Stomach (tissue), 4 donors: ENCODE measurements around the gene CTRB2.

Experiments used
- EP300 ChIP-seq: sonication (generic); formaldehyde crosslinking; IDR thresholded peaks from one replicate; pipeline ENCODE4 v1.6.1; 2017; ENCODE audit warnings: antibody characterized with exemption
- POLR2A ChIP-seq, 4 donors: fragments of 450-650 bp; IDR thresholded peaks; one replicate each; pipeline ENCODE4 v1.6.1; 2016; ENCODE audit warnings: antibody characterized with exemption in 4 of 4, control low read depth in 2 of 4, mild to moderate bottlenecking in 1 of 4, moderate library complexity in 1 of 4
- POLR2AphosphoS5 ChIP-seq, 3 donors: sonication (generic); formaldehyde crosslinking; IDR thresholded peaks; one replicate each; pipeline ENCODE4 v1.6.1; 2016; ENCODE audit warnings: antibody characterized with exemption in 3 of 3
- TF ChIP-seq, protein P1 (sequence below), 7 experiments: fragments of 450-650 bp in 4 of 7; fragments of 200-600 bp in 3 of 7; sonication (generic) in 3 of 7; IDR thresholded peaks; one replicate each; pipeline ENCODE4 v1.5.1; 2016 to 2019; ENCODE audit warnings: antibody characterized with exemption in 7 of 7, control low read depth in 2 of 7, mild to moderate bottlenecking in 1 of 7

DNA sequence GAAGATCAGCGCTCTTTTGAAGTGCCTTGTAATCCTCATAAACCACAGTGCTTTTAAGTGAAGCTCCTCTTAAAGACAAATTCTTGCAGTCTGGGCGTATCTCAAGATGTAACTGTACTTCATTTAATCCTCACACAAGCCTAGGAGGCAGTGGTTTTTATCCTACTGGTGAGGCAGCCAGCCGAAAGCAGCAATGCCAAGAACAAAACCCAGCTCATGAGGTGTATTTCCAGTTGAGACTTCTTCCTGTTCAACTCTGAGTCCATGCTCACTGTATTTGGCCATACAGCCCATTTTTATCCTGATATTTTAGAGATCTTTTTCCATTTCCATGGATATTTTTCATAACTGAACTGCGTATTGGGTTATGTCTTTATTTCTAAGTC lies 13.7 kb downstream of the CTRB2 start:
- TF ChIP-seq, protein P1, sequence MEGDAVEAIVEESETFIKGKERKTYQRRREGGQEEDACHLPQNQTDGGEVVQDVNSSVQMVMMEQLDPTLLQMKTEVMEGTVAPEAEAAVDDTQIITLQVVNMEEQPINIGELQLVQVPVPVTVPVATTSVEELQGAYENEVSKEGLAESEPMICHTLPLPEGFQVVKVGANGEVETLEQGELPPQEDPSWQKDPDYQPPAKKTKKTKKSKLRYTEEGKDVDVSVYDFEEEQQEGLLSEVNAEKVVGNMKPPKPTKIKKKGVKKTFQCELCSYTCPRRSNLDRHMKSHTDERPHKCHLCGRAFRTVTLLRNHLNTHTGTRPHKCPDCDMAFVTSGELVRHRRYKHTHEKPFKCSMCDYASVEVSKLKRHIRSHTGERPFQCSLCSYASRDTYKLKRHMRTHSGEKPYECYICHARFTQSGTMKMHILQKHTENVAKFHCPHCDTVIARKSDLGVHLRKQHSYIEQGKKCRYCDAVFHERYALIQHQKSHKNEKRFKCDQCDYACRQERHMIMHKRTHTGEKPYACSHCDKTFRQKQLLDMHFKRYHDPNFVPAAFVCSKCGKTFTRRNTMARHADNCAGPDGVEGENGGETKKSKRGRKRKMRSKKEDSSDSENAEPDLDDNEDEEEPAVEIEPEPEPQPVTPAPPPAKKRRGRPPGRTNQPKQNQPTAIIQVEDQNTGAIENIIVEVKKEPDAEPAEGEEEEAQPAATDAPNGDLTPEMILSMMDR (IDR thresholded peaks at IDR 0.05) = no peak
- TF ChIP-seq POLR2AphosphoS5 (IDR thresholded peaks at IDR 0.05) (no peak), EP300 (no peak), POLR2A (IDR thresholded peaks at IDR 0.05) (no peak)
